A673 (cell line): ENCODE results near the gene MAMDC4. TPM values are rescaled to one million over a fixed set of nuclear protein-coding genes. Genes with fewer than 3 reads are reported as not detected.

ENCODE experiments used
- BruUV-seq: library from RNA; stranded (reverse); fragments of 400-500 nt; replicated peaks from 2 replicates; lab custom pipeline; 2021; lab: Mats Ljungman, UMichigan
- CTCF ChIA-PET: fragments of 300-600 bp; sonication (Branson Sonifier 250); formaldehyde crosslinking; loops from one replicate; lab custom pipeline; 2022; ENCODE audit warnings: antibody characterized with exemption; lab: Charles Lee
- POLR2A ChIA-PET: fragments of 300-600 bp; sonication (Branson Sonifier 250); formaldehyde crosslinking; loops from one replicate; lab custom pipeline; 2022; ENCODE audit warnings: antibody characterized with exemption; ENCODE audit not compliant: low non-redundant PET; lab: Charles Lee
- DNase-seq: peaks from one replicate; pipeline ENCODE4 v3.0.0-alpha.2; 2015; ENCODE audit warnings: low spot score
- H3K27ac ChIP-seq: fragments of 200-600 bp; sonication (generic); 2 replicates; pipeline ENCODE4 v1.5.1; 2016; ENCODE audit warnings: mixed run types, low read depth, mild to moderate bottlenecking, mixed read lengths, antibody characterized with exemption, low read length; ENCODE audit not compliant: poor library complexity, severe bottlenecking
- H3K27me3 ChIP-seq: fragments of 200-600 bp; sonication (generic); replicated peaks from 2 replicates; pipeline ENCODE4 v1.6.1; 2017; ENCODE audit warnings: mixed run types, low read depth, mild to moderate bottlenecking, mixed read lengths, antibody characterized with exemption, low read length; ENCODE audit not compliant: insufficient read depth, poor library complexity
- H3K36me3 ChIP-seq: fragments of 200-600 bp; sonication (generic); 2 replicates; pipeline ENCODE4 v1.6.1; 2016; ENCODE audit warnings: mixed run types, mild to moderate bottlenecking, mixed read lengths, antibody characterized with exemption, low read length; ENCODE audit not compliant: insufficient read depth, poor library complexity, severe bottlenecking
- H3K4me1 ChIP-seq: fragments of 200-600 bp; sonication (generic); 2 replicates; pipeline ENCODE4 v1.6.1; 2017; ENCODE audit warnings: mixed run types, mild to moderate bottlenecking, mixed read lengths, antibody characterized with exemption, low read length; ENCODE audit not compliant: insufficient read depth, poor library complexity, severe bottlenecking
- H3K4me3 ChIP-seq: fragments of 200-600 bp; sonication (generic); 2 replicates; pipeline ENCODE4 v1.5.1; 2016; ENCODE audit warnings: low read depth, mixed run types, mild to moderate bottlenecking, mixed read lengths, low read length; ENCODE audit not compliant: poor library complexity, severe bottlenecking
- H3K9me3 ChIP-seq: fragments of 200-600 bp; sonication (generic); 2 replicates; pipeline ENCODE4 v1.6.1; 2016; ENCODE audit warnings: mixed run types, low read depth, mild to moderate bottlenecking, mixed read lengths, antibody characterized with exemption, low read length; ENCODE audit not compliant: poor library complexity, severe bottlenecking
- CTCF ChIP-seq: fragments of 300-800, 200-600 bp; sonication (generic); conservative IDR thresholded peaks from 2 replicates; pipeline ENCODE4 v1.5.1; 2017; ENCODE audit warnings: low read depth, mild to moderate bottlenecking, antibody characterized with exemption, low read length, moderate library complexity, mixed read lengths
- EZH2 ChIP-seq: fragments of 200-600 bp; sonication (generic); IDR thresholded peaks from 2 replicates; pipeline ENCODE4 v1.6.1; 2017; ENCODE audit warnings: borderline replicate concordance, low read depth, mild to moderate bottlenecking, mixed read lengths, antibody characterized with exemption, low read length; ENCODE audit not compliant: poor library complexity, severe bottlenecking
- intact Hi-C: fragments of 100-400 bp; cut with micrococcal nuclease; formaldehyde crosslinking; loops from one replicate; pipeline ENCODE4 v1.10.0; 2022; ENCODE audit not compliant: unreplicated experiment
- total RNA-seq: library from RNA; stranded (reverse); gene quantifications from 2 replicates; pipeline ENCODE4 v1.2.3, GENCODE V29; 2021

MAMDC4 gene
- total RNA-seq, 1 experiment from 2014 or later, result 7.9 TPM

GRCh38 chr9:136885950-136886578, 33.9 kb downstream of the MAMDC4 start, which contains the start of gene TRAF2:
TSS of gene TRAF2 (plus strand) at chr9:136886516. CDS start at chr9:136898741, 12,225 bp downstream.
- no peaks in the 10 kb centered on the region for H3K36me3 ChIP-seq
- intact Hi-C loops, result no loop called here
- POLR2A ChIA-PET, result interaction anchor here (0.7 kb wide), 2 partner anchors 15 to 110 kb away, joined by 3 to 7 read pairs; no protein-coding TSS in a partner anchor
- BruUV-seq, result no TSS peak
- no peaks in the 10 kb centered on the region for H3K9me3 ChIP-seq
- H3K27ac ChIP-seq, result peak within 1 kb of the TSS; percentile 91
- H3K4me3 ChIP-seq, result peak within 1 kb of the TSS; percentile 89
- DNase-seq, result peak; percentile 99
- H3K4me1 ChIP-seq, result no peaks in the 10 kb centered on the region
- no peaks in the 10 kb centered on the region for H3K27me3 ChIP-seq
- CTCF ChIA-PET, result interaction anchor here (0.6 to 1.2 kb wide), 3 partner anchors 20 to 143 kb away, joined by 3 to 4 read pairs (median 4); partner anchors contain the start of gene EDF1
- no peak for TF ChIP-seq EZH2
- no peak for TF ChIP-seq CTCF

DNA sequence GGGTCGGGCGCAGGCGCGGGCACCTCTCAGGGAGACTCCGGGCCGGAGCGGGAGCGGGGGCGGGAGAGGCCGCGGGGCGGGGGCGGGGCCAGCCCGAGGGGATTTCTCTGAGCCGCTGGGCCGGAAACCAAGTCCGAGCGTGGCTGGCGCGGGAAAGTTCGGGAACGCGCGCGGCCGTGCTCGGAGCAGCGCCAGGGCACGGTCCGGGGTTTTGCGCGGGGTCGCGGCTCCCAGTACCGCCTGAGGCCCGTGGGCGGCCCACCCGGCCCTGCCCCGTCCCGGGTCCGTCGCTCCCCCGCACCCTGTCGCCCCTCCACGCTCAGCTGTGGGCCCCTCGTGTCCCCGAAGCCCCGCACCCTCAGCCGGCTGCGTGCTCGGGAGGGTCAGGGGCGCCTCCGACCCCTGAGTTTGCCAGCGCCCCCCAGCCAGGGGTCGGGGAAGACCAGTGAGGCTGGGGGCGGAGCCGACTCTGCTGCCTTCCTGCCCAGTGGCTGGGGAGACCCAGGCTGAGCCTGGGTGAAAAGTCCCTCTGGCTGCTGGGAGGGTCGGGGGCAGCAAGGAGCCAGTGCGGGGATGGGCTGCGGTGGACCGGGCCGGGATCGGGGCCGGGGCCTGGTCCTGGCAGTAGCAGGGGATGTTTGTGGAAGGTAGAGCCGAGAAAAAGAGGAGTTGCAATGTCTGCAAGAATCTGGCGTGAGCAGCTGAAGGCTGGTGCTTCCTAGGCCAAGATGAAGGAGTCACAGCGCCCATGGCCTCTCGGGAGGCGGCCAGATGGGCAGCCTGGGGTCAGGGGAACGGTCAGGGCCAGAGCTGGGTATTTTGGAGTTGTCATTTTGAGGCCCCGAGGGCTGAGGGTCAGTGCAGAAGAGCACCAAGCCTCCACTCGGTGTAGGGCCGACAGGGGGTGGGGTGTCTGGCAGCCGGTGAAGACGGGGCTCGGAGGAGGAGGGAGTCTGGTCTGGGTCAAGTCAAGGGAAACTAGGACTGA, 34.8 kb downstream of the MAMDC4 start:
- Histone ChIP-seq H3K9me3 (no peaks in the 10 kb centered on the region), H3K27me3 (no peaks in the 10 kb centered on the region), H3K27ac (peak overlapping the region; percentile 91), H3K4me3 (peak overlapping the region; percentile 89), H3K4me1 (no peaks in the 10 kb centered on the region), H3K36me3 (no peaks in the 10 kb centered on the region)
- intact Hi-C loops, result no loop called here
- ChIA-PET POLR2A (interaction anchor here (0.7 kb wide), 1 partner anchor 109 kb away, joined by 7 read pairs; no protein-coding TSS in a partner anchor), CTCF (interaction anchor here (0.6 to 1.2 kb wide), 2 partner anchors 28 to 143 kb away, joined by 4 read pairs; no protein-coding TSS in a partner anchor)
- TF ChIP-seq EZH2 (no peak), CTCF (no peak)
- BruUV-seq, result no TSS peak
- peak; percentile 29 for DNase-seq

GRCh38 chr9:136888454-136888853, 36.3 kb downstream of the MAMDC4 start:
- ChIA-PET CTCF (no interaction called here), POLR2A (no interaction called here)
- H3K4me1 ChIP-seq, result no peaks in the 10 kb centered on the region
- no peaks in the 10 kb centered on the region for H3K9me3 ChIP-seq
- DNase-seq, result no peak
- no TSS peak for BruUV-seq
- H3K27ac ChIP-seq, result no peak overlapping the region
- no peaks in the 10 kb centered on the region for H3K27me3 ChIP-seq
- intact Hi-C loops, result no loop called here
- no peaks in the 10 kb centered on the region for H3K36me3 ChIP-seq
- H3K4me3 ChIP-seq, result no peak overlapping the region
- TF ChIP-seq CTCF (no peak), EZH2 (no peak)
